Measurements from ENCODE around the gene TMEM40.

- TF ChIP-seq POLR2A (IDR thresholded peaks at IDR 0.05) (no peak), EP300 (IDR thresholded peaks at IDR 0.05) (no peak), CTCF (IDR thresholded peaks at IDR 0.05) (no peak)
These were observed 7.5 kb downstream of the TMEM40 start for GRCh38 chr3:12751571-12751970.
